Measurements from ENCODE around the gene SNUPN. TPM values are rescaled to one million over a fixed set of nuclear protein-coding genes. Genes with fewer than 3 reads are reported as not detected.

SNUPN gene
- total RNA-seq, 1 experiment from 2014 or later, result 27.9 TPM

- CTCF ChIA-PET, result interaction anchor here (0.6 to 2.6 kb wide), 28 partner anchors 9 to 280 kb away, joined by 3 to 18 read pairs (median 6); partner anchors contain the start of genes MAN2C1, PTPN9, SIN3A and SNUPN
- H3K9me3 Mint-ChIP-seq, result no peaks in the 10 kb centered on the region
- DNase-seq (ENCODE audit: low spot score), result peak; percentile 79
- ATAC-seq, result peak; percentile 71
- POLR2A ChIA-PET, result interaction anchor here (0.7 to 2.6 kb wide), 13 partner anchors 9 to 859 kb away, joined by 3 to 34 read pairs (median 4); partner anchors contain the start of genes IMP3, PTPN9, SIN3A and SNUPN
- H3K36me3 Mint-ChIP-seq, result peaks cover 15% of the 10 kb centered on the region
- peaks cover 51% of the 10 kb centered on the region for H3K4me1 Mint-ChIP-seq
- H3K27ac Mint-ChIP-seq, result peak within 1 kb of the TSS; percentile 98
- peaks cover 23% of the 10 kb centered on the region for H3K27me3 Mint-ChIP-seq (ENCODE audit: low read depth)
- H3K4me3 Mint-ChIP-seq, result peak within 1 kb of the TSS; percentile 91
- TF ChIP-seq IRF1 (CRISPR knock-in tag; IDR thresholded peaks at IDR 0.05), result no peak
- TF ChIP-seq ETV6 (CRISPR knock-in tag; IDR thresholded peaks at IDR 0.05), result peak; percentile 47
- 0 out of 2 replicates have a peak, but pooled peaks have one; percentile 16 for TF ChIP-seq USF2 (CRISPR knock-in tag; IDR thresholded peaks at IDR 0.05)
- TF ChIP-seq FOXK1 (CRISPR knock-in tag; IDR thresholded peaks at IDR 0.05), result peak; percentile 57; the same call in 1 of the 2 replicates
- peak; percentile 57 for TF ChIP-seq ARID4B (CRISPR knock-in tag; IDR thresholded peaks at IDR 0.05; ENCODE audit: borderline replicate concordance)
- TF ChIP-seq PRDM15 (CRISPR knock-in tag; IDR thresholded peaks at IDR 0.05), result peak; percentile 30
- TF ChIP-seq HMGXB4 (CRISPR knock-in tag; IDR thresholded peaks at IDR 0.05), result peak; percentile 79
- TF ChIP-seq E2F5 (CRISPR knock-in tag; IDR thresholded peaks at IDR 0.05), result 0 out of 2 replicates have a peak, but pooled peaks have one; percentile 40
- peak; percentile 54; the same call in 1 of the 2 replicates for TF ChIP-seq ZNF232 (CRISPR knock-in tag; IDR thresholded peaks at IDR 0.05)
- TF ChIP-seq SP1 (CRISPR knock-in tag; conservative IDR thresholded peaks at IDR 0.05), result peak; percentile 80
- TF ChIP-seq GABPB1 (CRISPR knock-in tag; IDR thresholded peaks at IDR 0.05), result no peak
- TF ChIP-seq GTF2I (CRISPR knock-in tag; conservative IDR thresholded peaks at IDR 0.05), result no peak
- TF ChIP-seq MYBL2 (CRISPR knock-in tag; IDR thresholded peaks at IDR 0.05), result peak; percentile 76; the same call in 1 of the 2 replicates
- TF ChIP-seq ZBTB43 (CRISPR knock-in tag; IDR thresholded peaks at IDR 0.05), result peak; percentile 87; the same call in 1 of the 2 replicates
- 0 out of 2 replicates have a peak, but pooled peaks have one; percentile 87 for TF ChIP-seq STAT6 (CRISPR knock-in tag; conservative IDR thresholded peaks at IDR 0.05; ENCODE audit: low read depth)
- 0 out of 2 replicates have a peak, but pooled peaks have one; percentile 0 for TF ChIP-seq ZNF423 (CRISPR knock-in tag; IDR thresholded peaks at IDR 0.05)
- TF ChIP-seq MAX (CRISPR knock-in tag; IDR thresholded peaks at IDR 0.05), result 0 out of 2 replicates have a peak, but pooled peaks have one; percentile 42
- no peak for TF ChIP-seq FOXJ3 (CRISPR knock-in tag; IDR thresholded peaks at IDR 0.05; ENCODE audit: borderline replicate concordance)
These were observed 22.0 kb upstream of the SNUPN start, which contains the start of gene SNX33 for GRCh38 chr15:75647370-75648155. SNX33 (plus strand) TSS chr15:75647912; CDS start chr15:75649103, 1,191 bp downstream.

Data from WTC11 (cell line).